OCI-LY1 (cell line): ENCODE data around the gene TDRKH.

ENCODE experiments used
- EZH2 ChIP-seq: fragments of 200-600 bp; sonication (generic), shearing (Covaris generic); IDR thresholded peaks from 2 replicates; pipeline ENCODE4 v1.8.0; 2017; ENCODE audit warnings: borderline replicate concordance, mixed run types, mild to moderate bottlenecking, antibody characterized with exemption, low read length, moderate library complexity, mixed read lengths
- TF ChIP-seq, protein P1 (sequence below): fragments of 200-600 bp; sonication (generic), shearing (Covaris generic); IDR thresholded peaks from 2 replicates; pipeline ENCODE4 v1.5.1; 2017; ENCODE audit warnings: mild to moderate bottlenecking, antibody characterized with exemption, low read length, moderate library complexity, mixed read lengths

DNA sequence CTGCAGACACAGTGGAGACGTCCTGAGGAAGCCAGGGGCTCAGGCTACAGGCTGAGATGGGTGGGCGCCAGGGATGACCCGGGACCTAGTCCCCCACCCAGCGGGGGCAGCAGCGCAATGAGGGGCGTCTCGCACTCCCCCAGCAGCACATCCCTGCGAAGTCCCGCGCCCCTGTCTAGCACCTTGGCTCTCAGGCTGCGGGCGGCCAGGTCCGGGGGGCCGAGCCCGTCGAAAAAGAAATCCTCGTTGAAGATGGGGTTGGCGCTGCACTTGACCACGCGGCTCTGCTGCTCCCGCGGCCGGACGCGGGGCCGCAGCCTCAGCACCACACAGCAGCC is 47.6 kb upstream of the TDRKH start:
- TF ChIP-seq, protein P1, sequence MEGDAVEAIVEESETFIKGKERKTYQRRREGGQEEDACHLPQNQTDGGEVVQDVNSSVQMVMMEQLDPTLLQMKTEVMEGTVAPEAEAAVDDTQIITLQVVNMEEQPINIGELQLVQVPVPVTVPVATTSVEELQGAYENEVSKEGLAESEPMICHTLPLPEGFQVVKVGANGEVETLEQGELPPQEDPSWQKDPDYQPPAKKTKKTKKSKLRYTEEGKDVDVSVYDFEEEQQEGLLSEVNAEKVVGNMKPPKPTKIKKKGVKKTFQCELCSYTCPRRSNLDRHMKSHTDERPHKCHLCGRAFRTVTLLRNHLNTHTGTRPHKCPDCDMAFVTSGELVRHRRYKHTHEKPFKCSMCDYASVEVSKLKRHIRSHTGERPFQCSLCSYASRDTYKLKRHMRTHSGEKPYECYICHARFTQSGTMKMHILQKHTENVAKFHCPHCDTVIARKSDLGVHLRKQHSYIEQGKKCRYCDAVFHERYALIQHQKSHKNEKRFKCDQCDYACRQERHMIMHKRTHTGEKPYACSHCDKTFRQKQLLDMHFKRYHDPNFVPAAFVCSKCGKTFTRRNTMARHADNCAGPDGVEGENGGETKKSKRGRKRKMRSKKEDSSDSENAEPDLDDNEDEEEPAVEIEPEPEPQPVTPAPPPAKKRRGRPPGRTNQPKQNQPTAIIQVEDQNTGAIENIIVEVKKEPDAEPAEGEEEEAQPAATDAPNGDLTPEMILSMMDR = no peak
- no peak for TF ChIP-seq EZH2
